GM18907 (cell line): ENCODE results near the gene SSTR5.
"Not testable (repeated sequence)": the region's sequence is repeated elsewhere in the genome, so short reads cannot be mapped to it uniquely, and the experiment has no call there.

Experiments
- ATAC-seq: cut with Tn5 transposase; IDR thresholded peaks from one replicate; pipeline ENCODE4 v1.9.1; 2021; ENCODE audit warnings: mild to moderate bottlenecking, moderate library complexity; ENCODE audit not compliant: unreplicated experiment

SSTR5 gene

GRCh38 chr16:1072526-1073261 is at the start of gene SSTR5:
TSS of gene SSTR5 (plus strand) at chr16:1072747. CDS start at chr16:1078869, 6,122 bp downstream.
- ATAC-seq, result no peak

- no peak for ATAC-seq
Measured at GRCh38 chr16:1024138-1024537, 48.4 kb upstream of the SSTR5 start.

- ATAC-seq, result not testable (repeated sequence)
Measured at GRCh38 chr16:1025183-1025809, 47.3 kb upstream of the SSTR5 start.

GRCh38 chr16:1026057-1026783 is 46.3 kb upstream of the SSTR5 start:
- no peak for ATAC-seq

- no peak for ATAC-seq
Measured at GRCh38 chr16:1026784-1027500, 45.6 kb upstream of the SSTR5 start.

- no peak for ATAC-seq
Measured at GRCh38 chr16:1027501-1027815, 45.1 kb upstream of the SSTR5 start.

- ATAC-seq, result no peak
Measured at GRCh38 chr16:1028056-1028455, 44.5 kb upstream of the SSTR5 start.

- no peak for ATAC-seq
Measured at GRCh38 chr16:1028524-1029258, 43.9 kb upstream of the SSTR5 start.

- no peak for ATAC-seq
Measured at GRCh38 chr16:1029259-1029545, 43.3 kb upstream of the SSTR5 start.

GRCh38 chr16:1030473-1030901 is 42.1 kb upstream of the SSTR5 start:
- no peak for ATAC-seq

GRCh38 chr16:1031666-1032065 is 40.9 kb upstream of the SSTR5 start:
- no peak for ATAC-seq

- no peak for ATAC-seq
Measured at GRCh38 chr16:1032607-1033006, 39.9 kb upstream of the SSTR5 start.

- no peak for ATAC-seq
Measured at GRCh38 chr16:1033128-1033679, 39.3 kb upstream of the SSTR5 start.

- no peak for ATAC-seq
Measured at GRCh38 chr16:1034230-1035065, 38.1 kb upstream of the SSTR5 start.

GRCh38 chr16:1035066-1035415 is 37.5 kb upstream of the SSTR5 start:
- no peak for ATAC-seq

GRCh38 chr16:1036166-1036565 is 36.4 kb upstream of the SSTR5 start:
- ATAC-seq, result no peak

GRCh38 chr16:1036726-1037393 is 35.7 kb upstream of the SSTR5 start:
- no peak for ATAC-seq

- ATAC-seq, result no peak
Measured at GRCh38 chr16:1037394-1038257, 34.9 kb upstream of the SSTR5 start.
